ENCODE results near the gene PITX2.

PITX2 gene

DNA sequence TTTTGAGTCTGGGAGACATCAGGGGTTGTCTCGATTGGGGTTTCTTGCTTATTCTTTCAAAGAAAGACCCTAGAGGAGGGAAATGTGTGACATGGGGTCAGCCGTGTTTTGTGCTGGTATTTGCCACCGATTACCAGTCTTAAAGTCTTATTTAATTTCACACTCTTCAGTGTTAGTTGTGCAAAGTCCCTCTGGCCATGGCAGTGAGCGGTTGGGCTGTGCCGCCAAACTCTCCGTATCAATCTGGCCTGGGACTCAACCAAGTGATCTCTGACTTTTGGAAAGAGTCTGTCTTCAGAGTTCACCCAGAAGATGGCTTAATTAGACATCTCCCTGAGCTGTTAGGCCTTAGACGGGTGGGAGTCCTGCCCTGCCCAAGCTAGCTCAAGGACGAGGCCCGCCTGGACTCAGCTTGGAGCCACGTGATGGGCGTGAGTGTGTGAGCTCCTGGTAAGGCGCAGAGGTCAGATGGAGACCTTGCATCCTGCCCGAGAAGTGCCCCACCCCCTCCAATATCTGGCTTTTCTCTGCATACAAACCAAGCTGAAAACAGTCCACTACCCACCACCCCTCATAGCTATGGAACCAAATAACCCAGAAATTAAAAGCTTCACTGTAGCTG, 3.8 kb upstream of the PITX2 start:
- Histone ChIP-seq H3K27ac (no peak overlapping the region), H3K4me3 (no peak overlapping the region)

GRCh38 chr4:110625576-110626257, 2.8 kb upstream of the PITX2 start:
- H3K27ac ChIP-seq: no peak overlapping the region

DNA sequence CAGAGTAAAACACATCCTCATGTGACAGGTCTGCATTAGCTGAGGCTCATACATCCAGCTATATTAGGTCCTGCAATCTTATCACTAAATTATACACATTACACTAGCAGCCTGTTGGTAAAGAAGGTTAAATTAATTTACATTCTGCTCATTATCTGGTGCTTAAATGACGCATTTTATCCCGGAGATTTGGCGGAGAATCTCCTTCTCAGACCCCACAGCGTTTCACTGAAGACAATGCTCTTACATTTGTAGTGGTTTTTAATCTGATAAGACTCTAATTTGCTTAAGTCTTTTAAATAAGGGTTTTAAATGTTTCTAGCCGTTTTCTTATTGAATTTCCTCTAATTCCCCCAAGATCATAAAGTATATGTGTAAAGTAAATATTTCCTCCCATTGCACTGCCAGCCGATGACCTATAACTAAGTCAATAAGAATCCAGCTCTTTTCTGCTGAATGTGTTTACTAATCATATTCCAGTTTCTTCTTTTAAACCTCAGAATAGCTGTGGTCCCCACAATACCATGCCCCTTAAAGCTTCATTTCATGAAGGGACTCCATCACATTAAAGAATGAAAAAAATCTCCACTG, 2.1 kb upstream of the PITX2 start:
- Histone ChIP-seq H3K27ac (no peak overlapping the region), H3K4me3 (no peak overlapping the region)

More at GRCh38 chr4:110625576-110626257, 2.8 kb upstream of the PITX2 start:
- no peak overlapping the region for H3K4me3 ChIP-seq

- Histone ChIP-seq H3K27ac (no peak overlapping the region), H3K4me3 (no peak overlapping the region)
Measured at GRCh38 chr4:110624398-110624780, 1.5 kb upstream of the PITX2 start.

DNA sequence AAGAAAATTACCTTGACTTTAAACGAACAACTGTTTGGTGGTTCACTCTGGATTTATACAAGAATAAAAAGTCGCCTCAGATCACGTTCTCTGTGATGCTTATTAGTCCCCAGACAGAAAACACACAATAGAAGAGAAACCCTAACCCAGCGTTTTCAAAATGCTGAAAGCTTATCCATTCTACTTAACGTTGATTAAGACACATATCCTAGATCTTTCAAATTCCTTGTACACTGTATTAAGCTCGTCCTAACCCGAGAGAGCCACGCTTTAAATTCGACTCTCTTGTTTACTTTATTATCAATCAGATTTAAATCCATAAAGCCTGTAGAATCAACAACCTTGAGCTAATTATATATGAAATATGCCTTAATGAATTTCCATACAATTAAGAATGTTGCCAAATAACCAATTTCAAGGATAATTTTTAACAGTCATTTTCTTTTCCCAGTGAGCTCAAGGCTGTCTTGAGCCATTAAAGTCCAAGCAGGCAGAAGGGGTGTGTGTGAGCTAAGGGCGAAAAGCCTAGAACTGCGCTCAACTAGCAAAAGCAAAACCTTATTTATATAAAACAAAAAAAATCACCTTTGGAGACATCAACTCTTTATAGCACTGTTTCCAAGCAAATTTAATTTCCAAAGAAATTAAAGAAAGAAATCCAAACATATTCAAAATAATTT, 981 bp upstream of the PITX2 start:
- Histone ChIP-seq H3K4me3 (no peak overlapping the region), H3K27ac (no peak overlapping the region)

DNA sequence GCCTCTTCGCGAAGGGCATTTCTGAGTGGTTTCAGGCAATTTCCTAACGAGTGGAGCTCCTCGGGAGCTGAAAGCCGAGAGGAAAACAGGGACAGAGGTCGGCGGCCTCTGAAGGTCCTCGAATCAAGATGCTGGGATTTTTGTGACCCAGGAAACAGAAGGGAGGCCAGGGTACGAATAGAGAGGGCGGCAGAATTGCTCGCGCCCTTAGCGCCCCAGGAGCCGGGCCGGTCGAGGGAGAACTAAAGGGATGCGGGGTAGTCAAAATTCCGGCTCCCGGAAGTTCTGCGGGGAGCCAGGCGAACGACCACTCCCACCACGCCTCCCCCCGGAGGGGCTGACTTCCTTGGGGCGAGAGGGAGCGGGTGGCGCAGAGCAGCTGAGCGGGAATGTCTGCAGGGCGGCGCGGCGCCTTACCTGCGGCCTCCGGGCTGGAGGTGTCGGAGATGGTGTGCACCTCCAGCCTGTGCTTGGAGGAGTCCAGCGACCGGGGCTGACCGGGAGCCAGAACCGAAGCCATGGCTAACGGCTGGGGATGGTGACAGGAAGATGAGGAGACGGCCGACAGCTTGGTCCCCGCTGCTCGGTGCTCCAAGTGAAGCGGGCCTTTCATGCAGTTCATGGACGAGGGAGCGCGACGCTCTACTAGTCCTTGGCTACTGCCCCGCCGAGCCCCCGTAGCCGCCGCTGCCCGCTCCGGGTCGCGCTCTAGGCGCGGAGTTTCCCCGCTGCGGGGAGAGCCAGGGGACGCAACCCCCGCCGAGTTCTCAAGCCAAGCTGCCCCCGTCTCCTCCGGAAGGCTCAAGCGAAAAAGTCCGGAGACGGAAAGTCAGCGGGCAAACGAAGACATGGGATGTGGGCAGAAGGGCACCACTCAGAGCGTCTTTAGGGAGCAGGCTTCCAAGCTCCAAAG, 782 bp downstream of the PITX2 start:
- no peak overlapping the region for H3K27ac ChIP-seq
- H3K4me3 ChIP-seq: peak overlapping the region; percentile 16 to 41 (median 32)

- H3K27ac ChIP-seq: no peak overlapping the region
- peak overlapping the region in 4 of 7 experiments; percentile 6 to 41 (median 36) for H3K4me3 ChIP-seq
Measured at GRCh38 chr4:110621328-110621812, 1.5 kb downstream of the PITX2 start.

DNA sequence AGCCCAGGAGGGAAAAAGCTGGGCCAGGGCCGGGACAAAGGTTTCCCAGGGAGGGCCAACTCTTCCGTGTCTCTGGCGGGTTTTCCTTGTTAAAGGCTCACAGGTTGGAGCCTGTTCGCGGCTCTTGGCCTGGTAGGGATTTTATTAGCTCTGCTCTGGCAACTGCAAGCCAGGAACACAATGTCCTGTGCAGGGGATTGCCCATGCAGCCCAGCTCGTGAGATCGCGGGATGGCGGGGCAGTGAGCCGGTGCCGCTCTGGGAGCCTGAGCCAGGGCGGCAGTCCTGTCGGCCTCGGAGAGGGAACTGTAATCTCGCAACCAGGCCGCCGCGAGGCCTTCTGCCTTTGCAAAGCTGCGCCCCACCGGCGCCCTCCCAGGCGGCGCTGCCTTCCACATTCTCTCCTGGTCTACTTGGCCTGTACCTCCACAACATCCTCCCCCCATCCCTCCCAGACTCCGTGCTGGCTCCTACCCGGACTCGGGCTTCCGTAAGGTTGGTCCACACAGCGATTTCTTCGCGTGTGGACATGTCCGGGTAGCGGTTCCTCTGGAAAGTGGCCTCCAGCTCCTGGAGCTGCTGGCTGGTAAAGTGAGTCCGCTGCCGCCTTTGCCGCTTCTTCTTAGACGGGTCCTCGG, 2.1 kb downstream of the PITX2 start:
- Histone ChIP-seq H3K4me3 (peak overlapping the region in 3 of 7 experiments; percentile 6 to 41 (median 37)), H3K27ac (peak overlapping the region in 1 of 21 experiments; percentile 9)

GRCh38 chr4:110620322-110620690, 2.6 kb downstream of the PITX2 start:
- Histone ChIP-seq H3K27ac (peak overlapping the region in 1 of 21 experiments; percentile 9), H3K4me3 (peak overlapping the region in 1 of 7 experiments; percentile 37)

DNA sequence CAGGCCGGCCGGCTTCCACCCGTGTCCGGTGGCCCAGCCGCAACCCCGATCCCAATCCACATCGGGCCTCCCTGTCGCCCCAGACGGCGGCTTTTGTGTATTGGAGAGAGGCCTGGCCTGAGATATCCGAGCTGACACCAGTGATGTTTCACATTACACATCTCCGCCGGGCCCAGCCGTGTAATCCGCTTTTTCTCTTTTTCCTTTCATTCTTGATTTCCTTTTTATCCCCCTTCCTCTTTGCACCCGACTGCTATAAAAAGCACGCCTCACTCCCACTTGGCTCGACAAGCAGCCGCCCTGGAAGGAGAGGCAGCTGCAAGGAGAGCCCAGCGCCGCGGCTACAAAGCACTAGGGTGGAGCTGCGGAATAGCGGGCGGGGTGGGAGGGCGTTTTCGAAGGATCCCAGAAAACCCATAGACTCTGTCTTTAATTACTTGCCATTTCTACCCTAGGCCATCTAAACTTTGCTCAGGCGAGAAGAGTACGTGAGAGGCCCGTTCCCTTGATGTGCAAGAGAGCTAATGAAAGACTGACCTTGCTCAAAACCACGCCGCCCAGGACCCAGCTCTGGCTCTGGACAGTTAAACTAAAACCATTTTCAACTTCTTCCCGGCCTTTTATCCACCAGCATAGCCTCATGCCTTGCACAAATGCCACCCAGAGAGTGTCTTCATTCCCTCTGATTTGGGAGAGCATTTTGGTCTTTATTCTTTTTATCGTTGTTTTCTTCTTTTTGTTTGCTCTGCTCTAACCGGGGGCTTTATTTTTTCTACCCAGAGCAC, 3.2 kb downstream of the PITX2 start:
- H3K4me3 ChIP-seq: no peak overlapping the region

DNA sequence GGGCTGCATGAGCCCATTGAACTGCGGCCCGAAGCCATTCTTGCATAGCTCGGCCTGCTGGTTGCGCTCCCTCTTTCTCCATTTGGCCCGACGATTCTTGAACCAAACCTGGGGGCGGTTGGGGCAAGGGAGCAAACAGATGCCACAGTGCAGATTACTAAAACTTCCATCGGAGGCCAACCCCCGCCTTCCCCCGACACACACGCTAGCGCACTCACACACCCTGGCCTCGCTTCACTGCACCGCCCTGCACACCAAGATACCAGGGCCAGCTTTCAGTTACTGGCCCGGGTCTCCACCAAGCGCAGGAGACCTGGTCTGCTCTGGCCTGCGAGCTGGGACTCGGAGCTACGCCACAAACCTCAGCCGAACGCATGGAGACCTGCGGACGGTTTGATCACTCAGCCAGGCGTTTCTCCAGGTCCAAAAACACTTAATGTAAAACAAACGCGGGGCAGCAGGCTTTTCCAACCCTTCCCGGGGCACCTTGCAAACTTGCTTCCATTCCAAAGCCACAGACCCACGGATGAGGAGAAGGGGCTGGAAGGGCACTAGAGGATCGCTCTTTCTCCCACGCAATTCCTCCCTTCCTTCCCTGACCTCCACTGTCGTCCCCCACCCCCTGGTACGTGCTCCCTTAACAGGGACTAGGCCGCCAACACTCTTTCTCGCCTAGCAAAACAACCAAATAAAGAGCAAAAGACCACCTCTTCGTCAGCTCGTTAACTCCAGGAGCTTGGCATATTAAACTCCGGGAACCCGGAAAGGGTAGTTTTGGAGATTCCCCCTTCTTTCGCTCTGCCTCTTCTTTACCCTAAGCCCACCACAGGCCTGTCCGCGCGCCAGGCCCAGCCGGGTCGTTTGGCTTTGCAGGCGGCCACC, 4.1 kb downstream of the PITX2 start:
- H3K27ac ChIP-seq: no peak overlapping the region
- H3K4me3 ChIP-seq: no peak overlapping the region

More for the DNA sequence above, 3.2 kb downstream of the PITX2 start:
- no peak overlapping the region for H3K27ac ChIP-seq

GRCh38 chr4:110617646-110618580, 5.0 kb downstream of the PITX2 start:
- no peak overlapping the region for H3K27ac ChIP-seq
- H3K4me3 ChIP-seq: no peak overlapping the region

GRCh38 chr4:110617075-110617640, 5.7 kb downstream of the PITX2 start:
- Histone ChIP-seq H3K4me3 (no peak overlapping the region), H3K27ac (no peak overlapping the region)

DNA sequence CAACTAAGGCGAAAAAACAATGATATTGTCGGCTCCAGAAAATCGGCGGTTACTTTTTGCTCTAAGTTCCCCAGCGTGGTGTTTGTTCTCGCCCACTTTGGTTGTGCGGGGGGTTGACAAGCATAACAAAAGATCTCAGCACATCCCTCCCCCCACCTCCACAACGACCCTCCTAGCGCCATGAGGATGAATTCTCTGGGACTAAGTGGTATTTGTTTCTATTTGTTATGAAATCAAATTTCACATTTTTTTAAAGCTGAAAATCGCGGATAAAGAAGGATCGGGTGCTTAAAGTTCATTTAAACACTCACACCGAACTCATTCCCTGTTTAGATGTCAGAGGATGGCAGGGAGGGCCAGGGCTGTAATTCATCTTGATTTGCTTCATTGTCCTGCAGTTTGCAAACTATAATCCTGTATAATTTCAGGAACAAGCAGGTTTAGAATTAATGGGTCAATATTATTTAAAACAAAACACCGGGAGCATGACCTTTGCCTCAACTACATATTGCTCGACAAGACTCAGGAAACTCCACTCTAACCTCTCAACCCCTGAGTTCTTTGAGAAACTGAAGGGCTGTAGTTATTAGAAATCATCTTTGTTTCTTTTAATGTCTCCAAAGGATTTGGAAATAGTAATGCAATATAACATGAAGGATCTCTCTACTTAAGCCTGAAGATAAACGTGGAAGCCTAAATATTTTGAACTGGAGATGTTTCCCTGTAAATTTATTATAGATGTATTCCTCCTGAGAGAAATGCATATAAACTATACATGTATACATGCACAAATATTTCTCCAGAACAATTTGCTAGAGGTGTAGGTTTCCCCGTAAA, 6.4 kb downstream of the PITX2 start:
- Histone ChIP-seq H3K4me3 (no peak overlapping the region), H3K27ac (no peak overlapping the region)

All from skin epidermis (tissue), 12 donors.